ENCODE measurements around the gene CWC22. TPM values are rescaled to one million over a fixed set of nuclear protein-coding genes. Genes with fewer than 3 reads are reported as not detected.

The CWC22 gene
- total and polyA plus RNA-seq, 2 of the 13 experiments (the other 11 are each of a cell fraction or from before 2014, with no cell fraction given): 5.7 to 29.2 TPM

DNA sequence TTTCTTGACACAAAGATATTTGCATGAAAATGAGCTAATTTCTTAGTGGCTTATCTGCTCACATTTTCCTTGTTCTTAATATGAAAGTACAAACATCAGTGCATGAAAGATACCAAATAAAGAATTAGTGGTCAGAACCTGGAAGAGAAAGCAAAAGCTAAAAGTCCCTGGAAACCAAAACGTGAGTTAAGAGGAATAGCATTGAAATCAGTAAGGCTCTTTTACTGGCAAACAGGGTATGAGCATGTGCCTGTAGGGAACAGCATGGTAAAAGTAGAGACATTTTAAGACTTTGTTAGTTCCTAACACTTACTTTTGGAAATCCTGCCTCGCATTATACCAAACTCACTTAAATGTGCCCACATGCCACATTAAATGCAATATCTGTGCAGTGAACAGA is 31.9 kb upstream of the CWC22 start:
- POLR2A ChIA-PET: no interaction called here
- no peak overlapping the region for H3K4me2 ChIP-seq (ENCODE audit: low read depth, low read length)

More for the DNA sequence above, 31.9 kb upstream of the CWC22 start:
- CTCF ChIA-PET (ENCODE audit: low intra/inter-chr PET ratio, low total read pairs): no interaction called here
- in situ Hi-C loops (cut with HindIII; ENCODE audit: extremely low pct_ligation_motif_present, low pct_unique_long_range_greater_than_20kb) (no loop called here), intact Hi-C loops (cut with micrococcal nuclease; ENCODE audit: unreplicated experiment) (no loop called here)
- H3K27ac ChIP-seq (ENCODE audit: extremely low read length, insufficient read depth, low read length): no peak overlapping the region
- no peaks in the 10 kb centered on the region for H3K4me1 ChIP-seq (ENCODE audit: insufficient read depth, low read length)
- no peak overlapping the region for H3K9ac ChIP-seq (ENCODE audit: insufficient read depth, low read depth, low read length)
- FAIRE-seq: no peak
- H3K9me3 ChIP-seq (ENCODE audit: low read length): no peaks in the 10 kb centered on the region
- no peak for DNase-seq (ENCODE audit: low spot score)
- H4K20me1 ChIP-seq (ENCODE audit: insufficient read depth, low read length): no peaks in the 10 kb centered on the region
- TF ChIP-seq JUND (CRISPR knock-in tag; IDR thresholded peaks at IDR 0.05): no peak
- TF ChIP-seq, protein P1, sequence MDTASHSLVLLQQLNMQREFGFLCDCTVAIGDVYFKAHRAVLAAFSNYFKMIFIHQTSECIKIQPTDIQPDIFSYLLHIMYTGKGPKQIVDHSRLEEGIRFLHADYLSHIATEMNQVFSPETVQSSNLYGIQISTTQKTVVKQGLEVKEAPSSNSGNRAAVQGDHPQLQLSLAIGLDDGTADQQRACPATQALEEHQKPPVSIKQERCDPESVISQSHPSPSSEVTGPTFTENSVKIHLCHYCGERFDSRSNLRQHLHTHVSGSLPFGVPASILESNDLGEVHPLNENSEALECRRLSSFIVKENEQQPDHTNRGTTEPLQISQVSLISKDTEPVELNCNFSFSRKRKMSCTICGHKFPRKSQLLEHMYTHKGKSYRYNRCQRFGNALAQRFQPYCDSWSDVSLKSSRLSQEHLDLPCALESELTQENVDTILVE (CRISPR knock-in tag; IDR thresholded peaks at IDR 0.05): no peak
- no peak for TF ChIP-seq HNRNPLL (IDR thresholded peaks at IDR 0.05; ENCODE audit: low read depth, low read length, poor library complexity, severe bottlenecking)
- no peak for TF ChIP-seq MTA3 (CRISPR knock-in tag; IDR thresholded peaks at IDR 0.05)
- TF ChIP-seq HOXA9 (CRISPR knock-in tag; IDR thresholded peaks at IDR 0.05; ENCODE audit: borderline replicate concordance): no peak
- no peak for TF ChIP-seq ZBTB1 (CRISPR knock-in tag; IDR thresholded peaks at IDR 0.05; ENCODE audit: borderline replicate concordance)
- TF ChIP-seq SOX6 (IDR thresholded peaks at IDR 0.05): no peak
- TF ChIP-seq SOX6 (CRISPR knock-in tag; IDR thresholded peaks at IDR 0.05): no peak
- no peak for TF ChIP-seq MED13 (CRISPR knock-in tag; IDR thresholded peaks at IDR 0.05)
- TF ChIP-seq, protein P2, sequence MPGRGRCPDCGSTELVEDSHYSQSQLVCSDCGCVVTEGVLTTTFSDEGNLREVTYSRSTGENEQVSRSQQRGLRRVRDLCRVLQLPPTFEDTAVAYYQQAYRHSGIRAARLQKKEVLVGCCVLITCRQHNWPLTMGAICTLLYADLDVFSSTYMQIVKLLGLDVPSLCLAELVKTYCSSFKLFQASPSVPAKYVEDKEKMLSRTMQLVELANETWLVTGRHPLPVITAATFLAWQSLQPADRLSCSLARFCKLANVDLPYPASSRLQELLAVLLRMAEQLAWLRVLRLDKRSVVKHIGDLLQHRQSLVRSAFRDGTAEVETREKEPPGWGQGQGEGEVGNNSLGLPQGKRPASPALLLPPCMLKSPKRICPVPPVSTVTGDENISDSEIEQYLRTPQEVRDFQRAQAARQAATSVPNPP (CRISPR knock-in tag; IDR thresholded peaks at IDR 0.05): no peak
- no TSS peak for BruUV-seq (replicated peaks)
- no peaks in the 10 kb centered on the region for H3K79me2 ChIP-seq (ENCODE audit: insufficient read depth, low read length)
- 3% methylated on average over 2 of the region's 2 CpGs for WGBS (ENCODE audit: low lambda C conversion rate)
- no peak for ATAC-seq
- no peak overlapping the region for H2AFZ ChIP-seq (ENCODE audit: low read length)
- no peaks in the 10 kb centered on the region for H3K27me3 ChIP-seq (ENCODE audit: control insufficient read depth in 1 of 2, insufficient read depth in 2 of 2, low read length in 2 of 2)
- H3K4me3 ChIP-seq (replicated peaks in 1 of 3; ENCODE audit: insufficient read depth in 1 of 3, low read depth in 2 of 3, low read length in 3 of 3): no peak overlapping the region
- no peaks in the 10 kb centered on the region for H3K36me3 ChIP-seq (replicated peaks in 1 of 2; ENCODE audit: control insufficient read depth in 1 of 2, insufficient read depth in 2 of 2, low read length in 2 of 2)
